SU-DHL-6 (cell line): ENCODE results near the gene PRDM1.
"Not testable (repeated sequence)": the region's sequence is repeated elsewhere in the genome, so short reads cannot be mapped to it uniquely, and the experiment has no call there.

ENCODE experiments used
- H2AFZ ChIP-seq: fragments of 200-600 bp; sonication (generic); 2 replicates; pipeline ENCODE4 v1.6.1; 2014; ENCODE audit warnings: low read depth, mild to moderate bottlenecking, moderate library complexity, mixed read lengths, antibody characterized with exemption, low read length; ENCODE audit not compliant: severe bottlenecking
- H3F3A ChIP-seq: fragments of 200-600 bp; shearing (Covaris generic); 2 replicates; pipeline ENCODE4 v1.6.0; 2016; ENCODE audit warnings: antibody characterized with exemption, mild to moderate bottlenecking; ENCODE audit not compliant: insufficient read depth
- H3K27ac ChIP-seq: fragments of 200-600 bp; sonication (generic); 2 replicates; pipeline ENCODE4 v1.5.1; 2016; ENCODE audit warnings: low read depth, mild to moderate bottlenecking, low read length, moderate library complexity, mixed read lengths
- H3K27me3 ChIP-seq: fragments of 200-600 bp; sonication (generic), shearing (Covaris generic); 2 replicates; pipeline ENCODE4 v1.6.0; 2014; ENCODE audit warnings: mild to moderate bottlenecking, low read length
- H3K36me3 ChIP-seq: fragments of 200-600 bp; sonication (generic); 2 replicates; pipeline ENCODE4 v1.6.1; 2014; ENCODE audit warnings: mild to moderate bottlenecking, low read length, mixed read lengths
- H3K4me2 ChIP-seq: fragments of 300-600, 200-600 bp; shearing (Covaris generic), sonication (generic); 2 replicates; pipeline ENCODE4 v1.6.0; 2014; ENCODE audit warnings: low read length, low read depth, mild to moderate bottlenecking; ENCODE audit not compliant: poor library complexity, severe bottlenecking
- H3K4me3 ChIP-seq: fragments of 200-600 bp; sonication (generic); 2 replicates; pipeline ENCODE4 v1.5.1; 2014; ENCODE audit warnings: antibody characterized with exemption, low read length, mild to moderate bottlenecking, mixed read lengths; ENCODE audit not compliant: insufficient read depth, poor library complexity, severe bottlenecking
- H3K79me2 ChIP-seq: fragments of 200-600 bp; sonication (generic); 2 replicates; pipeline ENCODE4 v1.6.1; 2014; ENCODE audit warnings: mild to moderate bottlenecking, low read length, moderate library complexity; ENCODE audit not compliant: insufficient read depth
- H3K9ac ChIP-seq: fragments of 200-600 bp; sonication (generic); 2 replicates; pipeline ENCODE4 v1.7.0; 2014; ENCODE audit warnings: mild to moderate bottlenecking, low read length
- H3K9me2 ChIP-seq: fragments of 200-600 bp; sonication (generic); replicated peaks from 2 replicates; pipeline ENCODE4 v1.6.1; 2014; ENCODE audit warnings: low read length; ENCODE audit not compliant: insufficient read depth
- H3K9me3 ChIP-seq: fragments of 200-600 bp; sonication (generic); 2 replicates; pipeline ENCODE4 v1.6.1; 2014; ENCODE audit warnings: low read length, mixed read lengths; ENCODE audit not compliant: insufficient read depth
- H4K20me1 ChIP-seq: fragments of 200-600 bp; sonication (generic); 2 replicates; pipeline ENCODE4 v1.6.1; 2014; ENCODE audit warnings: low read depth, mild to moderate bottlenecking, antibody characterized with exemption, low read length, moderate library complexity, mixed read lengths
- EZH2phosphoT487 ChIP-seq: fragments of 200-600 bp; sonication (generic), shearing (Covaris generic); conservative IDR thresholded peaks from 2 replicates; pipeline ENCODE4 v1.6.1; 2018; ENCODE audit warnings: mild to moderate bottlenecking, antibody characterized with exemption, low read length, moderate library complexity, mixed read lengths
- TF ChIP-seq, protein P1 (sequence below): fragments of 200-600 bp; sonication (generic); IDR thresholded peaks from one replicate; pipeline ENCODE4 v1.5.1; 2017; ENCODE audit warnings: antibody characterized with exemption, mild to moderate bottlenecking, low read length, moderate library complexity; ENCODE audit not compliant: insufficient read depth, poor library complexity, severe bottlenecking

Gene PRDM1

GRCh38 chr6:106146852-106147351 is 60.8 kb downstream of the PRDM1 start:
- no peak overlapping the region for H3K4me3 ChIP-seq
- H3K36me3 ChIP-seq = no peaks in the 10 kb centered on the region
- no peaks in the 10 kb centered on the region for H3K9me3 ChIP-seq
- no peaks in the 10 kb centered on the region for H3K27me3 ChIP-seq
- no peak overlapping the region for H3K4me2 ChIP-seq
- no peak overlapping the region for H2AFZ ChIP-seq
- no peaks in the 10 kb centered on the region for H4K20me1 ChIP-seq
- no peaks in the 10 kb centered on the region for H3K9me2 ChIP-seq
- no peak for TF ChIP-seq EZH2phosphoT487
- TF ChIP-seq, protein P1, sequence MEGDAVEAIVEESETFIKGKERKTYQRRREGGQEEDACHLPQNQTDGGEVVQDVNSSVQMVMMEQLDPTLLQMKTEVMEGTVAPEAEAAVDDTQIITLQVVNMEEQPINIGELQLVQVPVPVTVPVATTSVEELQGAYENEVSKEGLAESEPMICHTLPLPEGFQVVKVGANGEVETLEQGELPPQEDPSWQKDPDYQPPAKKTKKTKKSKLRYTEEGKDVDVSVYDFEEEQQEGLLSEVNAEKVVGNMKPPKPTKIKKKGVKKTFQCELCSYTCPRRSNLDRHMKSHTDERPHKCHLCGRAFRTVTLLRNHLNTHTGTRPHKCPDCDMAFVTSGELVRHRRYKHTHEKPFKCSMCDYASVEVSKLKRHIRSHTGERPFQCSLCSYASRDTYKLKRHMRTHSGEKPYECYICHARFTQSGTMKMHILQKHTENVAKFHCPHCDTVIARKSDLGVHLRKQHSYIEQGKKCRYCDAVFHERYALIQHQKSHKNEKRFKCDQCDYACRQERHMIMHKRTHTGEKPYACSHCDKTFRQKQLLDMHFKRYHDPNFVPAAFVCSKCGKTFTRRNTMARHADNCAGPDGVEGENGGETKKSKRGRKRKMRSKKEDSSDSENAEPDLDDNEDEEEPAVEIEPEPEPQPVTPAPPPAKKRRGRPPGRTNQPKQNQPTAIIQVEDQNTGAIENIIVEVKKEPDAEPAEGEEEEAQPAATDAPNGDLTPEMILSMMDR = no peak
- H3K27ac ChIP-seq = no peak overlapping the region
- no peaks in the 10 kb centered on the region for H3K79me2 ChIP-seq
- H3F3A ChIP-seq = no peaks in the 10 kb centered on the region
- H3K9ac ChIP-seq = no peak overlapping the region

- H3K79me2 ChIP-seq = no peaks in the 10 kb centered on the region
- H3K36me3 ChIP-seq = no peaks in the 10 kb centered on the region
- H4K20me1 ChIP-seq = no peaks in the 10 kb centered on the region
- no peak overlapping the region for H2AFZ ChIP-seq
- H3K27me3 ChIP-seq = no peaks in the 10 kb centered on the region
- TF ChIP-seq, protein P1 = no peak
- no peak for TF ChIP-seq EZH2phosphoT487
- no peak overlapping the region for H3K4me2 ChIP-seq
- H3K9me2 ChIP-seq = no peaks in the 10 kb centered on the region
- H3F3A ChIP-seq = no peaks in the 10 kb centered on the region
- H3K9ac ChIP-seq = no peak overlapping the region
- H3K27ac ChIP-seq = no peak overlapping the region
- no peaks in the 10 kb centered on the region for H3K9me3 ChIP-seq
- H3K4me3 ChIP-seq = no peak overlapping the region
These were observed 61.3 kb downstream of the PRDM1 start for GRCh38 chr6:106147476-106147875.

DNA sequence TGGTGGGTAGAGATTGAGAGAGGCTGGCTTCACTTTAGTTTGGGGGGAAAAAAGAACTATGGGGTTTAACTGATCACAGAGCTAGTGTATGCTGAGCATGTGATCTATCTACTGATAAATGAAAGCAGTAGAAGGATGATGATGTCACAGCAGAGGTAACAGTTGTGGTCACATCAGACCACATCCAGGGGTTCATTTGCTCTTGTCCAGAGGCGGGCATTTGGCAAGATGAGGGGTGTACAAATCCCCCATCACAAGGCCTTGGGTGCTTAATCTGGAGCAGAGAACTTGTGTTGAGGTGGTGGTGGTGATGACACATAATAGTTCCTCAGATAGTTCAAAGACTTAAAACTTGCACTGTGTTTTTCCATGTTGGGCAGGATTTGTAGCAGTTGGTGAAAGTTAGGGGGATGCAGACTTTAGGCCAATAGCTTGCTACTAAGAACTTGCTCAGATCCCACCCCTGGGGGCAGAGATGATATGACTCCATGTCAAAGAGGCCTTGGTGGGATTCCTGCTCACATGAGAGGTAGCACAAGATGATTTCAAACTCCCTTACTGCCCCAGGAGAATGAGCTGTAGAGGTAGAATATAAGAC is 63.4 kb downstream of the PRDM1 start:
- Histone ChIP-seq H3K27me3 (no peaks in the 10 kb centered on the region), H3F3A (no peaks in the 10 kb centered on the region), H3K9me3 (no peaks in the 10 kb centered on the region), H3K36me3 (no peaks in the 10 kb centered on the region), H3K9ac (no peak overlapping the region), H3K27ac (no peak overlapping the region), H3K79me2 (no peaks in the 10 kb centered on the region), H2AFZ (no peak overlapping the region), H3K9me2 (no peaks in the 10 kb centered on the region), H3K4me3 (no peak overlapping the region), H3K4me2 (no peak overlapping the region), H4K20me1 (no peaks in the 10 kb centered on the region)
- no peak for TF ChIP-seq EZH2phosphoT487
- TF ChIP-seq, protein P1 = no peak

GRCh38 chr6:106152476-106152875 is 66.3 kb downstream of the PRDM1 start:
- H3K9me2 ChIP-seq, H3K27me3 ChIP-seq, H3K4me2 ChIP-seq, H4K20me1 ChIP-seq, H3K79me2 ChIP-seq, H3K9ac ChIP-seq, H3K9me3 ChIP-seq, H3K36me3 ChIP-seq, H3K4me3 ChIP-seq, H2AFZ ChIP-seq, H3K27ac ChIP-seq, H3F3A ChIP-seq: not testable (repeated sequence)
